IMR-90 (cell line): ENCODE data around the gene TUBGCP2. TPM values are rescaled to one million over a fixed set of nuclear protein-coding genes. Genes with fewer than 3 reads are reported as not detected.

Source experiments
- ATAC-seq: fragments of 200-7000 bp; cut with Tn5 transposase; 2 replicates; pipeline ENCODE4 v1.9.1; 2020; ENCODE audit warnings: low read depth, mild to moderate bottlenecking, moderate library complexity
- BruUV-seq: library from RNA; stranded (reverse); fragments of 400-500 nt; replicated peaks from 2 replicates; lab custom pipeline; 2021; lab: Mats Ljungman, UMichigan
- CTCF ChIA-PET: fragments of 300-600 bp; formaldehyde crosslinking; extraction: SDS; loops from one replicate; lab custom pipeline; 2021; ENCODE audit warnings: antibody characterized with exemption; lab: Yijun Ruan, JAX
- POLR2A ChIA-PET: fragments of 300-600 bp; sonication (Branson Sonifier 250); formaldehyde crosslinking; loops from one replicate; lab custom pipeline; 2022; ENCODE audit warnings: antibody characterized with exemption; ENCODE audit not compliant: unreplicated experiment; lab: Charles Lee
- DNase-seq: peaks from one replicate; pipeline ENCODE4 v3.0.0; 2013
- H2AFZ ChIP-seq: replicated peaks from 2 replicates; pipeline ENCODE3; 2013; ENCODE audit warnings: low read length, mild to moderate bottlenecking; ENCODE audit not compliant: poor library complexity
- H2AK5ac ChIP-seq: 2 replicates; pipeline ENCODE4 v1.6.1; 2013; ENCODE audit warnings: low read depth, low read length, inconsistent platforms
- H2AK9ac ChIP-seq: replicated peaks from 2 replicates; pipeline ENCODE3; 2013; ENCODE audit warnings: mild to moderate bottlenecking, low read depth, low read length, moderate library complexity; ENCODE audit not compliant: poor library complexity
- H2BK120ac ChIP-seq: 2 replicates; pipeline ENCODE4 v1.6.1; 2013; ENCODE audit warnings: low read depth, low read length, inconsistent platforms
- H2BK15ac ChIP-seq: 3 replicates; pipeline ENCODE4 v1.6.1; 2013; ENCODE audit warnings: low read depth, low read length, inconsistent platforms
- H2BK20ac ChIP-seq: 2 replicates; pipeline ENCODE4 v1.6.1; 2013; ENCODE audit warnings: low read depth, mild to moderate bottlenecking, inconsistent platforms, low read length, moderate library complexity
- H2BK5ac ChIP-seq: 2 replicates; pipeline ENCODE4 v1.6.1; 2013; ENCODE audit warnings: mild to moderate bottlenecking, low read depth, low read length, inconsistent platforms; ENCODE audit not compliant: poor library complexity, severe bottlenecking
- H3K14ac ChIP-seq: replicated peaks from 2 replicates; pipeline ENCODE4 v1.6.1; 2013; ENCODE audit warnings: low read depth, low read length, inconsistent platforms
- H3K18ac ChIP-seq: 2 replicates; pipeline ENCODE4 v1.6.1; 2013; ENCODE audit warnings: low read depth, low read length, control low read depth
- H3K23ac ChIP-seq: 2 replicates; pipeline ENCODE4 v1.6.1; 2013; ENCODE audit warnings: low read depth, low read length, inconsistent platforms
- H3K27ac ChIP-seq: 2 replicates; pipeline ENCODE4 v1.5.1; 2013; ENCODE audit warnings: mild to moderate bottlenecking, control low read depth, low read length; ENCODE audit not compliant: insufficient read depth
- H3K27me3 ChIP-seq: 2 replicates; pipeline ENCODE4 v1.6.1; 2013; ENCODE audit warnings: low read length; ENCODE audit not compliant: control insufficient read depth, insufficient read depth
- H3K36me3 ChIP-seq: 2 replicates; pipeline ENCODE4 v1.6.1; 2013; ENCODE audit warnings: low read length, mixed read lengths; ENCODE audit not compliant: control insufficient read depth, insufficient read depth
- H3K4ac ChIP-seq: 2 replicates; pipeline ENCODE4 v1.6.1; 2013; ENCODE audit warnings: low read depth, low read length, inconsistent platforms
- H3K4me1 ChIP-seq: 2 replicates; pipeline ENCODE4 v1.6.1; 2013; ENCODE audit warnings: low read length, mixed read lengths; ENCODE audit not compliant: control insufficient read depth, insufficient read depth
- H3K4me2 ChIP-seq: 2 replicates; pipeline ENCODE4 v1.6.1; 2013; ENCODE audit warnings: low read depth, mild to moderate bottlenecking, control low read depth, low read length, moderate library complexity
- H3K4me3 ChIP-seq: 2 replicates; pipeline ENCODE4 v1.5.1; 2013; ENCODE audit warnings: low read depth, mild to moderate bottlenecking, control low read depth, low read length, moderate library complexity; ENCODE audit not compliant: insufficient read depth
- H3K56ac ChIP-seq: 2 replicates; pipeline ENCODE4 v1.6.1; 2013; ENCODE audit warnings: low read length, inconsistent platforms; ENCODE audit not compliant: insufficient read depth; ENCODE audit errors: extremely low read depth
- H3K79me1 ChIP-seq, 2 experiments: 2 replicates each; pipeline ENCODE4 v1.6.1; 2013; ENCODE audit warnings: low read length in 2 of 2, inconsistent platforms in 1 of 2, low read depth in 1 of 2
- H3K9ac ChIP-seq: 2 replicates; pipeline ENCODE4 v1.6.1; 2013; ENCODE audit warnings: low read depth, low read length, control low read depth
- H3K9me1 ChIP-seq: 2 replicates; pipeline ENCODE4 v1.6.1; 2013; ENCODE audit warnings: low read length, inconsistent platforms; ENCODE audit not compliant: insufficient read depth
- H3K9me3 ChIP-seq: 2 replicates; pipeline ENCODE4 v1.6.1; 2013; ENCODE audit warnings: low read length; ENCODE audit not compliant: control insufficient read depth, insufficient read depth
- H4K20me1 ChIP-seq: 2 replicates; pipeline ENCODE4 v1.6.1; 2013; ENCODE audit warnings: low read length, inconsistent platforms; ENCODE audit not compliant: insufficient read depth
- H4K5ac ChIP-seq: 2 replicates; pipeline ENCODE4 v1.6.1; 2013; ENCODE audit warnings: mild to moderate bottlenecking, low read depth, low read length, control low read depth
- H4K8ac ChIP-seq, 2 experiments: 2 replicates each; pipeline ENCODE4 v1.6.1; 2013; ENCODE audit warnings: low read depth in 2 of 2, low read length in 2 of 2, control low read depth in 1 of 2, inconsistent platforms in 1 of 2
- H4K91ac ChIP-seq: 2 replicates; pipeline ENCODE4 v1.6.1; 2013; ENCODE audit warnings: low read depth, low read length, inconsistent platforms; ENCODE audit not compliant: insufficient read depth
- CEBPB ChIP-seq: IDR thresholded peaks from 2 replicates; pipeline ENCODE4 v1.6.1; 2012; ENCODE audit warnings: low read depth, low read length, improper control_type of control experiment
- ELK1 ChIP-seq: fragments of 150-350 bp; IDR thresholded peaks from 2 replicates; pipeline ENCODE4 v1.6.1; 2016; ENCODE audit warnings: low read depth, mild to moderate bottlenecking, low read length, moderate library complexity, borderline replicate concordance
- MAFK ChIP-seq: IDR thresholded peaks from 2 replicates; pipeline ENCODE4 v1.6.1; 2012; ENCODE audit warnings: low read depth, low read length, improper control_type of control experiment
- MAZ ChIP-seq: IDR thresholded peaks from 2 replicates; pipeline ENCODE4 v1.6.1; 2012; ENCODE audit warnings: low read depth, mild to moderate bottlenecking, low read length, improper control_type of control experiment, moderate library complexity, borderline replicate concordance
- MXI1 ChIP-seq: IDR thresholded peaks from 2 replicates; pipeline ENCODE4 v1.6.1; 2012; ENCODE audit warnings: low read depth, mild to moderate bottlenecking, low read length, moderate library complexity, borderline replicate concordance
- POLR2A ChIP-seq: IDR thresholded peaks from 2 replicates; pipeline ENCODE4 v1.6.1; 2012; ENCODE audit warnings: mild to moderate bottlenecking, low read depth, low read length
- RCOR1 ChIP-seq: IDR thresholded peaks from 2 replicates; pipeline ENCODE4 v1.6.1; 2012; ENCODE audit warnings: mild to moderate bottlenecking, low read length, improper control_type of control experiment; ENCODE audit not compliant: insufficient replicate concordance
- RFX5 ChIP-seq: IDR thresholded peaks from 2 replicates; pipeline ENCODE4 v1.8.0; 2012; ENCODE audit warnings: low read depth, mild to moderate bottlenecking, low read length, moderate library complexity
- USF2 ChIP-seq: fragments of 150-350 bp; IDR thresholded peaks from 2 replicates; pipeline ENCODE4 v1.6.1; 2017; ENCODE audit warnings: mild to moderate bottlenecking, antibody characterized with exemption, low read length, low read depth
- WGBS, 2 experiments: methylation state at CpG; one replicate each; pipeline versions ENCODE4 v1.1.5 to v1.1.7; 2013; ENCODE audit warnings: missing lambda C conversion rate in 2 of 2; ENCODE audit not compliant: insufficient read length in 1 of 2; ENCODE audit errors: extremely low coverage in 2 of 2; 5-methylcytosine and 5-hydroxymethylcytosine counted together
- dilution Hi-C: fragments of 300-500 bp; cut with HindIII; formaldehyde crosslinking; loops from one replicate; pipeline ENCODE4 v1.14.3; 2018; ENCODE audit warnings: low sequenced_read_pairs; ENCODE audit not compliant: unreplicated experiment
- in situ Hi-C: fragments of 300-500 bp; cut with MboI; formaldehyde crosslinking; loops from 3 replicates; pipeline ENCODE4 v1.14.3; 2019; ENCODE audit warnings: low sequenced_read_pairs, inconsistent platforms, mixed read lengths
- intact Hi-C: fragments of 100-400 bp; cut with micrococcal nuclease; formaldehyde crosslinking; loops from 2 replicates; pipeline ENCODE4 v1.10.0; 2022
- polyA plus RNA-seq, 3 experiments: library from polyadenylated mRNA; depleted of rRNA; stranded (reverse); fragments of >200 nt; gene quantifications; 2 replicates each; pipeline ENCODE4 v1.2.3, GENCODE V29; 2012; ENCODE audit warnings: low replicate concordance in 1 of 3
- total RNA-seq: library from RNA; depleted of rRNA; stranded (reverse); fragments of >200 nt; gene quantifications from 2 replicates; pipeline ENCODE4 v1.2.3, GENCODE V29; 2012

The TUBGCP2 gene
- total and polyA plus RNA-seq, 2 of the 4 experiments (the other 2 are of a cell fraction), result 48.1 to 72.6 TPM

GRCh38 chr10:133281084-133281483 lies 27.6 kb downstream of the TUBGCP2 start:
- no peak overlapping the region for H2BK20ac ChIP-seq
- peaks cover 10% of the 10 kb centered on the region for H3K4me1 ChIP-seq
- BruUV-seq, result no TSS peak
- H2AK5ac ChIP-seq, result no peak overlapping the region
- in situ Hi-C loops, result no loop called here
- no peak overlapping the region for H2AK9ac ChIP-seq
- no peak overlapping the region for H3K56ac ChIP-seq
- WGBS, 2 experiments, result 97% methylated on average over 12 of the region's 15 CpGs; no CpG with 5 or more reads in 1 of the 2 experiments
- no peak overlapping the region for H3K14ac ChIP-seq
- H4K20me1 ChIP-seq, result peaks cover 7% of the 10 kb centered on the region; the same call in 1 of the 2 replicates
- no peak overlapping the region for H3K4me2 ChIP-seq
- H4K8ac ChIP-seq, result no peak overlapping the region
- ATAC-seq (no peak), DNase-seq (no peak)
- ChIA-PET POLR2A (no interaction called here), CTCF (no interaction called here)
- no peak overlapping the region for H3K9ac ChIP-seq
- H2AFZ ChIP-seq, result no peak overlapping the region
- 0 out of 2 replicates have a peak, but pooled peaks cover 4% of the 10 kb centered on the region for H3K9me1 ChIP-seq
- intact Hi-C loops, result no loop called here
- H2BK15ac ChIP-seq, result no peak overlapping the region
- H3K9me3 ChIP-seq, result no peaks in the 10 kb centered on the region
- peaks cover 5% of the 10 kb centered on the region for H3K27me3 ChIP-seq
- dilution Hi-C loops, result no loop called here
- H2BK5ac ChIP-seq, result no peak overlapping the region
- H3K27ac ChIP-seq, result no peak overlapping the region
- peaks cover 61% of the 10 kb centered on the region for H3K36me3 ChIP-seq
- no peak overlapping the region for H3K4ac ChIP-seq
- TF ChIP-seq RFX5, result no peak
- no peak for TF ChIP-seq MAFK
- no peak for TF ChIP-seq RCOR1
- no peak for TF ChIP-seq USF2
- no peak for TF ChIP-seq POLR2A
- no peak for TF ChIP-seq MXI1
- no peak for TF ChIP-seq ELK1
- no peak for TF ChIP-seq CEBPB
- no peak for TF ChIP-seq MAZ
- peaks cover 0 to 7% of the 10 kb centered on the region in 2 experiments; a peak in 3 of 4 replicates for H3K79me1 ChIP-seq
- no peak overlapping the region for H2BK120ac ChIP-seq
- no peak overlapping the region for H4K5ac ChIP-seq
- no peak overlapping the region for H3K4me3 ChIP-seq
- no peak overlapping the region for H3K18ac ChIP-seq
- H4K91ac ChIP-seq, result no peak overlapping the region
- no peak overlapping the region for H3K23ac ChIP-seq
